ENCODE data around the gene CCL8. TPM values are rescaled to one million over a fixed set of nuclear protein-coding genes. Genes with fewer than 3 reads are reported as not detected.

The CCL8 gene
- total and polyA plus RNA-seq, 8 donors, result 0.31 to 7.3 (median 0.70) TPM

- no peak overlapping the region for H3K4me3 ChIP-seq
- no peaks in the 10 kb centered on the region for H3K27me3 ChIP-seq
- H3K27ac ChIP-seq, result no peak overlapping the region
- peaks cover 0 to 44% of the 10 kb centered on the region in 2 donors for H3K4me1 ChIP-seq
- H3K36me3 ChIP-seq, result no peaks in the 10 kb centered on the region
- DNase-seq (no peak), ATAC-seq (no peak)
- intact Hi-C loops (cut with DNase I), result no loop called here
- TF ChIP-seq CTCF (IDR thresholded peaks at IDR 0.05), result no peak
- no peaks in the 10 kb centered on the region for H3K9me3 ChIP-seq
These were observed 7.9 kb upstream of the CCL8 start for GRCh38 chr17:34311291-34311690.

- intact Hi-C loops (cut with DNase I), result no loop called here
- no peak overlapping the region for H3K27ac ChIP-seq
- no peak overlapping the region for H3K4me3 ChIP-seq
- H3K4me1 ChIP-seq, result peaks cover 0 to 36% of the 10 kb centered on the region in 2 donors
- no peaks in the 10 kb centered on the region for H3K36me3 ChIP-seq
- TF ChIP-seq CTCF (IDR thresholded peaks at IDR 0.05), result no peak
- DNase-seq, result no peak
- no peak for ATAC-seq
- no peaks in the 10 kb centered on the region for H3K27me3 ChIP-seq
- no peaks in the 10 kb centered on the region for H3K9me3 ChIP-seq
These were observed 7.2 kb upstream of the CCL8 start for GRCh38 chr17:34312080-34312479.

- no peaks in the 10 kb centered on the region for H3K36me3 ChIP-seq
- DNase-seq, result peak in 1 of 4 donors; percentile 57
- ATAC-seq, result no peak
These were observed 6.1 kb upstream of the CCL8 start for GRCh38 chr17:34313164-34313563.

GRCh38 chr17:34314279-34314678, 5.0 kb upstream of the CCL8 start:
- Histone ChIP-seq H3K36me3 (no peaks in the 10 kb centered on the region), H3K4me1 (peaks cover 0 to 23% of the 10 kb centered on the region in 2 donors), H3K27ac (peak overlapping the region; percentile 20 to 36), H3K27me3 (no peaks in the 10 kb centered on the region), H3K9me3 (no peaks in the 10 kb centered on the region), H3K4me3 (no peak overlapping the region)
- DNase-seq (peak in 2 of 4 donors; percentile 53 to 73), ATAC-seq (peak; percentile 69)
- intact Hi-C loops (cut with DNase I), result no loop called here
- no peak for TF ChIP-seq CTCF (IDR thresholded peaks at IDR 0.05)

More at GRCh38 chr17:34313164-34313563, 6.1 kb upstream of the CCL8 start:
- H3K27me3 ChIP-seq, result no peaks in the 10 kb centered on the region
- no peaks in the 10 kb centered on the region for H3K9me3 ChIP-seq
- peaks cover 0 to 25% of the 10 kb centered on the region in 2 donors for H3K4me1 ChIP-seq
- no peak overlapping the region for H3K4me3 ChIP-seq
- TF ChIP-seq CTCF (IDR thresholded peaks at IDR 0.05), result no peak
- intact Hi-C loops (cut with DNase I), result no loop called here
- no peak overlapping the region for H3K27ac ChIP-seq

- no peaks in the 10 kb centered on the region for H3K36me3 ChIP-seq
- H3K4me1 ChIP-seq, result peaks cover 0 to 25% of the 10 kb centered on the region in 2 donors
- DNase-seq (peak in 1 of 4 donors; percentile 76), ATAC-seq (peak; percentile 40)
- H3K9me3 ChIP-seq, result no peaks in the 10 kb centered on the region
- TF ChIP-seq CTCF (IDR thresholded peaks at IDR 0.05), result no peak
- H3K27me3 ChIP-seq, result no peaks in the 10 kb centered on the region
- no peak overlapping the region for H3K27ac ChIP-seq
- intact Hi-C loops (cut with DNase I), result no loop called here
- H3K4me3 ChIP-seq, result no peak overlapping the region
These were observed 761 bp upstream of the CCL8 start for GRCh38 chr17:34318474-34318873.

Measured in left lung (tissue), 10 donors.